Endothelial cell of umbilical vein (primary cell): ENCODE results near the gene SPINK1. TPM values are rescaled to one million over a fixed set of nuclear protein-coding genes. Genes with fewer than 3 reads are reported as not detected.

Source experiments
- BruUV-seq: library from RNA; stranded (reverse); fragments of 400-500 nt; replicated peaks from 2 replicates; lab custom pipeline; 2021; lab: Mats Ljungman, UMichigan
- CTCF ChIA-PET: fragments of 300-600, 350-600 bp; sonication (Branson Sonifier 250); formaldehyde crosslinking; loops from one replicate; lab custom pipeline; 2021; ENCODE audit warnings: antibody characterized with exemption, inconsistent platforms; lab: Charles Lee
- POLR2A ChIA-PET: fragments of 300-600, 350-600 bp; sonication (Branson Sonifier 250); formaldehyde crosslinking; loops from one replicate; lab custom pipeline; 2021; ENCODE audit warnings: antibody characterized with exemption, inconsistent platforms; lab: Charles Lee
- DNase-seq: peaks from one replicate; pipeline ENCODE4 v3.0.0-alpha.2; 2011; ENCODE audit warnings: low read depth, low spot score
- FAIRE-seq: peaks from 2 replicates; lab custom pipeline; 2011; peaks lifted over from hg19 to GRCh38; lab: Jason Lieb, UNC
- H2AFZ ChIP-seq: 2 replicates; pipeline ENCODE4 v1.6.0; 2012; ENCODE audit warnings: low read depth, low read length, control low read depth, inconsistent platforms
- H3K27ac ChIP-seq: 2 replicates; pipeline ENCODE4 v1.5.1; 2011; ENCODE audit warnings: low read depth, mild to moderate bottlenecking, control low read depth, low read length, moderate library complexity; ENCODE audit not compliant: insufficient read depth
- H3K27me3 ChIP-seq, 2 experiments: 2 replicates each; pipeline versions ENCODE4 v1.6.0 to v1.6.1; 2011; ENCODE audit warnings: low read length in 2 of 2, mixed read lengths in 1 of 2; ENCODE audit not compliant: control insufficient read depth in 2 of 2, insufficient read depth in 2 of 2
- H3K36me3 ChIP-seq, 2 experiments: 2 replicates in 1 of 2; 3 replicates in 1 of 2; pipeline ENCODE4 v1.5.1; 2011; ENCODE audit warnings: low read length in 2 of 2, mild to moderate bottlenecking in 1 of 2, moderate library complexity in 1 of 2; ENCODE audit not compliant: control insufficient read depth in 2 of 2, insufficient read depth in 2 of 2; ENCODE audit errors: extremely low read depth in 1 of 2
- H3K4me1 ChIP-seq: 3 replicates; pipeline ENCODE4 v1.5.1; 2011; ENCODE audit warnings: mild to moderate bottlenecking, low read length; ENCODE audit not compliant: control insufficient read depth, insufficient read depth; ENCODE audit errors: extremely low read depth
- H3K4me2 ChIP-seq: 2 replicates; pipeline ENCODE4 v1.6.1; 2011; ENCODE audit warnings: low read length, control low read depth, mixed read lengths; ENCODE audit not compliant: insufficient read depth
- H3K4me3 ChIP-seq, 3 experiments: fragments of 200-600 bp in 1 of 3; sonication (generic), shearing (Covaris generic) in 1 of 3; replicated peaks in 1 of 3; 2 replicates each; pipeline ENCODE4 v1.5.1; 2011 to 2016; ENCODE audit warnings: control low read depth in 3 of 3, low read length in 3 of 3, mild to moderate bottlenecking in 2 of 3, inconsistent platforms in 1 of 3, low read depth in 1 of 3, moderate library complexity in 1 of 3; ENCODE audit not compliant: insufficient read depth in 1 of 3
- H3K79me2 ChIP-seq: 2 replicates; pipeline ENCODE4 v1.6.0; 2012; ENCODE audit warnings: low read length, inconsistent platforms; ENCODE audit not compliant: control insufficient read depth, insufficient read depth
- H3K9ac ChIP-seq: replicated peaks from 2 replicates; pipeline ENCODE3; 2011; ENCODE audit warnings: low read length, control low read depth; ENCODE audit not compliant: insufficient read depth; ENCODE audit errors: extremely low read depth
- H3K9me1 ChIP-seq: replicated peaks from 3 replicates; pipeline ENCODE4 v1.6.0; 2011; ENCODE audit warnings: mild to moderate bottlenecking, low read length; ENCODE audit not compliant: control insufficient read depth, insufficient read depth; ENCODE audit errors: extremely low read depth
- H3K9me3 ChIP-seq: replicated peaks from 2 replicates; pipeline ENCODE4 v1.5.1; 2012; ENCODE audit warnings: low read length, inconsistent platforms; ENCODE audit not compliant: control insufficient read depth, insufficient read depth
- H4K20me1 ChIP-seq: replicated peaks from 2 replicates; pipeline ENCODE3; 2011; ENCODE audit warnings: mild to moderate bottlenecking, low read length; ENCODE audit not compliant: control insufficient read depth, insufficient read depth; ENCODE audit errors: extremely low read depth
- EZH2 ChIP-seq: IDR thresholded peaks from 2 replicates; pipeline ENCODE4 v1.6.1; 2012; ENCODE audit warnings: borderline replicate concordance, low read depth, mild to moderate bottlenecking, moderate library complexity, low read length, inconsistent platforms; ENCODE audit not compliant: severe bottlenecking
- FOS ChIP-seq: IDR thresholded peaks from 2 replicates; pipeline ENCODE4 v1.6.1; 2011; ENCODE audit warnings: mild to moderate bottlenecking, low read length, moderate library complexity, borderline replicate concordance; ENCODE audit not compliant: insufficient read depth
- GATA2 ChIP-seq: IDR thresholded peaks from 2 replicates; pipeline ENCODE4 v1.7.0; 2011; ENCODE audit warnings: low read depth, mild to moderate bottlenecking, moderate library complexity, mixed read lengths, low read length; ENCODE audit not compliant: insufficient read length, insufficient read depth
- JUN ChIP-seq: IDR thresholded peaks from 2 replicates; pipeline ENCODE4 v1.6.1; 2011; ENCODE audit warnings: borderline replicate concordance, low read depth; ENCODE audit not compliant: insufficient read length, insufficient read depth
- MYC ChIP-seq: IDR thresholded peaks from one replicate; pipeline ENCODE4 v1.6.1; 2011; ENCODE audit warnings: mild to moderate bottlenecking, low read depth, low read length
- POLR2A ChIP-seq: IDR thresholded peaks from 2 replicates; pipeline ENCODE4 v1.6.1; 2012; ENCODE audit warnings: low read depth, mild to moderate bottlenecking, control low read depth, low read length
- POLR2AphosphoS5 ChIP-seq: IDR thresholded peaks from 2 replicates; pipeline ENCODE4 v1.6.1; 2012; ENCODE audit warnings: low read depth, mild to moderate bottlenecking, control low read depth, low read length, moderate library complexity; ENCODE audit not compliant: insufficient read depth
- dilution Hi-C: fragments of 300-500 bp; cut with MboI; formaldehyde crosslinking; loops from one replicate; pipeline ENCODE4 v1.15.0; 2019; ENCODE audit warnings: low sequenced_read_pairs; ENCODE audit not compliant: extremely low pct_ligation_motif_present
- intact Hi-C: fragments of 100-400 bp; cut with micrococcal nuclease; formaldehyde crosslinking; loops from one replicate; pipeline ENCODE4 v1.10.0; 2022
- polyA plus RNA-seq, 4 experiments: library from polyadenylated mRNA; depleted of rRNA in 3 of 4; stranded (reverse) in 3 of 4; unstranded in 1 of 4; fragments of >200 nt; gene quantifications; 2 replicates each; pipeline versions ENCODE4 v1.2.1 to v1.2.3, GENCODE V29; 2011 to 2012; ENCODE audit warnings: missing spikeins in 1 of 4
- total RNA-seq: library from RNA; stranded (reverse); gene quantifications from 2 replicates; pipeline ENCODE4 v1.2.3, GENCODE V29; 2021
- TF ChIP-seq, protein P1 (sequence below): IDR thresholded peaks from 2 replicates; pipeline ENCODE4 v1.6.1; 2011; ENCODE audit not compliant: insufficient read depth, insufficient read length
- TF ChIP-seq, protein P2 (sequence below), 2 donors: IDR thresholded peaks; 1 replicate in 1 of 2; 2 replicates in 1 of 2; pipeline ENCODE4 v1.5.1; 2011; ENCODE audit warnings: low read length in 2 of 2, mild to moderate bottlenecking in 2 of 2, moderate library complexity in 2 of 2, control low read depth in 1 of 2, inconsistent platforms in 1 of 2, low read depth in 1 of 2; ENCODE audit not compliant: insufficient read depth in 1 of 2; ENCODE audit errors: extremely low read depth in 1 of 2

SPINK1 gene
- total and polyA plus RNA-seq, 2 donors (not counting 3 experiments of a cell fraction or from before 2014, with no cell fraction given): not detected

DNA sequence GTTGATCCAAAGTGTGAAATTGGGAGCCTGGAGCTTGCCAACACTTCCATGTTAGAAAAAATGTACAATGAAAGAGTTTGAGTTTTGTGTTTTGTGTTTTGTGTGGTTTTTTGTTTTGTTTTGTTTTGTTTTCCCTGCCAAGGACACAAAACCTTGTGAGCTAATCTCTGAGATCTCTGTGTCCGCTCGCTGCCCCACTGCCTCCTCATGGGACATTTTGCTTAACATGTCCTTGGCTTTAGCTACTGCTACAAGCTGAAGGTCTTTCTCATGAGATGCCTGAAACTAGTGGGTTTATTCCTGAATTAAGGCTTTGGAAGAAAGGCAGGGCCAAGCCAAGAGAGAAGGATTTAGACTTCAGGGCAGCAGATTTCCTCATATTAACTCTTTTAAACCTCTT lies 41.7 kb downstream of the SPINK1 start:
- no peak overlapping the region for H3K4me3 ChIP-seq
- H3K9ac ChIP-seq: no peak overlapping the region
- FAIRE-seq (no peak), DNase-seq (no peak)
- no peak overlapping the region for H2AFZ ChIP-seq
- H3K79me2 ChIP-seq: no peaks in the 10 kb centered on the region
- no peak overlapping the region for H3K27ac ChIP-seq
- no TSS peak for BruUV-seq
- H3K9me3 ChIP-seq: no peaks in the 10 kb centered on the region
- intact Hi-C loops: no loop called here
- POLR2A ChIA-PET: no interaction called here
- TF ChIP-seq GATA2: no peak
- TF ChIP-seq, protein P1, sequence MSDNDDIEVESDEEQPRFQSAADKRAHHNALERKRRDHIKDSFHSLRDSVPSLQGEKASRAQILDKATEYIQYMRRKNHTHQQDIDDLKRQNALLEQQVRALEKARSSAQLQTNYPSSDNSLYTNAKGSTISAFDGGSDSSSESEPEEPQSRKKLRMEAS: no peak
- no peak for TF ChIP-seq JUN
- TF ChIP-seq POLR2AphosphoS5: no peak
- TF ChIP-seq FOS: no peak
- H3K36me3 ChIP-seq: no peaks in the 10 kb centered on the region
- H3K4me2 ChIP-seq: no peak overlapping the region
- H3K9me1 ChIP-seq: no peaks in the 10 kb centered on the region
- no peaks in the 10 kb centered on the region for H3K4me1 ChIP-seq
- CTCF ChIA-PET: interaction anchor here (1.8 kb wide), 1 partner anchor 33 kb away, joined by 5 read pairs; no protein-coding TSS in a partner anchor
- no peaks in the 10 kb centered on the region for H4K20me1 ChIP-seq
- no peaks in the 10 kb centered on the region for H3K27me3 ChIP-seq
- dilution Hi-C loops: no loop called here

DNA sequence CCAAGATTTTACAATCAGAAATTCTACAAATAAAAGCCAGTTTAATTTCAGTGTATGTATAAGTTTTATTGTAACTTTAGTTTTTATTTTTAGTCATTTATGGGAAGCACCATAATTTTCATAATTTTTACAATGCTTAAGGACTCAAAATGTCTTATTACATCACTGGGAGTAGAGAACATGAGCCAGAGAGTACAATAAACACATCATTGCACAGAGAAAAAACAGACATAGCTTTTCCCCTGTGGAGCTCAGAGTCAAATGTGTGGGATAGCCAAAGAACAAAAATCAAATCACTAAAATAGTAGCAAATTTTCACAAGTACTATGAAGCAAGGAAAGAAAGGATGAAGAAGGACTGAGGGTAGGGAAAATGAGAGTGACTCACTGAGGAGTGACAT lies 43.4 kb downstream of the SPINK1 start:
- TF ChIP-seq JUN (no peak), POLR2AphosphoS5 (no peak), FOS (no peak), POLR2A (no peak), MYC (no peak), GATA2 (no peak), EZH2 (no peak)
- TF ChIP-seq, protein P2, sequence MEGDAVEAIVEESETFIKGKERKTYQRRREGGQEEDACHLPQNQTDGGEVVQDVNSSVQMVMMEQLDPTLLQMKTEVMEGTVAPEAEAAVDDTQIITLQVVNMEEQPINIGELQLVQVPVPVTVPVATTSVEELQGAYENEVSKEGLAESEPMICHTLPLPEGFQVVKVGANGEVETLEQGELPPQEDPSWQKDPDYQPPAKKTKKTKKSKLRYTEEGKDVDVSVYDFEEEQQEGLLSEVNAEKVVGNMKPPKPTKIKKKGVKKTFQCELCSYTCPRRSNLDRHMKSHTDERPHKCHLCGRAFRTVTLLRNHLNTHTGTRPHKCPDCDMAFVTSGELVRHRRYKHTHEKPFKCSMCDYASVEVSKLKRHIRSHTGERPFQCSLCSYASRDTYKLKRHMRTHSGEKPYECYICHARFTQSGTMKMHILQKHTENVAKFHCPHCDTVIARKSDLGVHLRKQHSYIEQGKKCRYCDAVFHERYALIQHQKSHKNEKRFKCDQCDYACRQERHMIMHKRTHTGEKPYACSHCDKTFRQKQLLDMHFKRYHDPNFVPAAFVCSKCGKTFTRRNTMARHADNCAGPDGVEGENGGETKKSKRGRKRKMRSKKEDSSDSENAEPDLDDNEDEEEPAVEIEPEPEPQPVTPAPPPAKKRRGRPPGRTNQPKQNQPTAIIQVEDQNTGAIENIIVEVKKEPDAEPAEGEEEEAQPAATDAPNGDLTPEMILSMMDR (IDR thresholded peaks at IDR 0.05; ENCODE audit: extremely low read depth in 1 of 2, insufficient read depth in 1 of 2, low read depth in 1 of 2, low read length in 2 of 2): no peak
- TF ChIP-seq, protein P1: no peak
- no peak overlapping the region for H3K9ac ChIP-seq
- DNase-seq: no peak
- H3K36me3 ChIP-seq: no peaks in the 10 kb centered on the region
- no TSS peak for BruUV-seq
- no peaks in the 10 kb centered on the region for H3K4me1 ChIP-seq
- H3K9me1 ChIP-seq: no peaks in the 10 kb centered on the region
- POLR2A ChIA-PET: no interaction called here
- intact Hi-C loops (no loop called here), dilution Hi-C loops (no loop called here)
- no peaks in the 10 kb centered on the region for H3K9me3 ChIP-seq
- no peak for FAIRE-seq
- H3K27me3 ChIP-seq: peaks cover 3 to 4% of the 10 kb centered on the region in 2 experiments
- H3K27ac ChIP-seq: no peak overlapping the region
- H3K79me2 ChIP-seq: no peaks in the 10 kb centered on the region
- H3K4me2 ChIP-seq: no peak overlapping the region
- no peak overlapping the region for H3K4me3 ChIP-seq
- CTCF ChIA-PET: interaction anchor here (1.1 kb wide), 1 partner anchor 12 kb away, joined by 3 read pairs; no protein-coding TSS in a partner anchor
- H2AFZ ChIP-seq: no peak overlapping the region
- no peaks in the 10 kb centered on the region for H4K20me1 ChIP-seq
